RCC 7860 (cell line): ENCODE measurements around the gene OR2A12.
"Not testable (repeated sequence)": the region's sequence is repeated elsewhere in the genome, so short reads cannot be mapped to it uniquely, and the experiment has no call there.

Experiments
- DNase-seq: peaks from one replicate; pipeline ENCODE4 v3.0.0-alpha.2; 2015; ENCODE audit warnings: low spot score
- FAIRE-seq: peaks from 2 replicates; lab custom pipeline; 2012; peaks lifted over from hg19 to GRCh38; lab: Jason Lieb, UNC

The OR2A12 gene

DNA sequence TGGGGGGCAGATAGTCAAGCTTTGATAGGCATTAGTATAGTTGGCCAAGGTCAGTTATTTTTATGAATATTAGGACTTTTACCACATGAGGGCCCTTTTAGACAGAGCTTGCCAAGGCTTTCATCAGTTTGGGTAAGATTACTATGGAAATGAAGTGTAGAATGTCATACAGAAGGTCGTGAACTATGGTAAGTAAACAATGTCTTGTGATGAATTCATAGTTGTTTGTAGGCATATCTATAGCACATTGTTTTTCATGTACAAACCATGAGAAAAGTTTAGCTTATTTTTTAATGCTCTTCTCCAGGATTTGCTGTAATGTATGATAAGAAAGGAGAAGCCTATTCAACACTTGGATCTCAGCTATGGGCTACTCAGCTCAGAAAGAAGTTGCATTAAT lies 27.6 kb downstream of the OR2A12 start:
- no peak for DNase-seq
- FAIRE-seq: no peak

DNA sequence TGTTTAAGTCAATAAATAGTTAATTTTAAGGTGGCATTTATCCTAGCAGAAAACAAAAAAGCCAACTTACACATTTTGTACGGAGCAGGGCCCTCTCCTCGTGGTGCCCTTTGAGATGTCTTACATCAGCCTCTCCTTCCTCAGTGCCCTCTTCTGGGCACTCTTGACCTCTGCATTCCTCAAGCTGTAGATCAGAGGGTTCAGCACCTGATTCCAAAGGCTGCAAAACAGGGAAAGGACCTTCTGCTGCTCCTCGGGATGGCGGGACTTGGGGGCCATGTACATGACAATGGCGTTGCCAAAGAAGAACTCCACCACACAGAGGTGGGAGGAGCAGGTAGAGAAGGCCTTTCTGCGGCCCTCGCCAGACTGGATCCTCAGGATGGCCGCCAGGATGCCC lies 32.3 kb downstream of the OR2A12 start:
- no peak for DNase-seq
- no peak for FAIRE-seq

DNA sequence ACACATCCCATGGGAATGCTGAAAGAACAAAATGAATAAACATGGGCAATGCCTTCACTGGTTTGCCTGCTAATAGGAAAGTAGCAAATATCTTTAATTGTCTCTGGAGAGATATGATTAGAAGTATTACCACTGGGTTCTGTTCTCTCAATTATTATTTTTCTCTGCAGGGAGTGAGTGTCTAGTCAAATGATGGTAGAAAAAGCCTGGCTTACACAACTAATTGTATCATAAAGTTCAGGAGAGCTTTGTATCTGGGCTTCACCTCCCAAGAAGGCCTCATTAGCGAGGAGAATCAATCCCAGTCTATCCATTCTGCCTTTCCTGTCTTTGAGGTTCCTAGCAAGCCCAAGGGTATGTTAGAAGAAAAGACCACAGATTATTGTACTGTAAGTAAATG lies 36.8 kb downstream of the OR2A12 start, which contains the start of gene OR2A14:
TSS of gene OR2A14 (plus strand) at position 301 of the 400 bp plus-strand sequence. CDS start 5,937 bp downstream, outside the sequence.
- DNase-seq: no peak
- FAIRE-seq: no peak

DNA sequence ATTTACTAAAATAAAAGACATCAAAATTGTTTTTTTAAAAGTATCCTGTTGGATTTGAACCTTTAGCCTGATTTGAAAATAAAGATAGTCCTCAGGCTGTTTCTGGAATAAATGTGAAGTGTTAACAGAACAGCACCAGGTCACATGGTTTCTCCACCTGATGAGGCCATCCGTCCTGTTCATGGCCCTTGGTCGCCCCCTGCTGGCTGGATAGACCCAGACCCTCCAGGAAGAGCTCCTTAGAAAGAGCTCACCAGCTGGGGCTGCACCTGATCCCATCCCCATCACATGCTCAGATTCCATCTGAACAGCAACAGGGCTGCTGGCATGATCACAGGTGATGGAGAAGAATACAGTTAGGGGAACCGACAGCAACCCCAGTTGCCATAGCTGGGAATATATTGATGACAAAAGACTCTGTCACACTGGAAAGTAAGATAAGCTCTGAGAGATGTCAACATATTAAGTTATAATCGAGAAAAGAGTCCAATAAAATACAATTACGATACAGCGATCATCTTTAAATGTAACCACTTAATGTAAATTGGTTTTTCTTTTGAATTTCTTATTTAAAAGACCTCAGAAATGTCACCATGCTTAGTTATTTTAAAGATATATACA lies 41.7 kb downstream of the OR2A12 start:
- FAIRE-seq (peak; percentile 68), DNase-seq (peak; percentile 73)

DNA sequence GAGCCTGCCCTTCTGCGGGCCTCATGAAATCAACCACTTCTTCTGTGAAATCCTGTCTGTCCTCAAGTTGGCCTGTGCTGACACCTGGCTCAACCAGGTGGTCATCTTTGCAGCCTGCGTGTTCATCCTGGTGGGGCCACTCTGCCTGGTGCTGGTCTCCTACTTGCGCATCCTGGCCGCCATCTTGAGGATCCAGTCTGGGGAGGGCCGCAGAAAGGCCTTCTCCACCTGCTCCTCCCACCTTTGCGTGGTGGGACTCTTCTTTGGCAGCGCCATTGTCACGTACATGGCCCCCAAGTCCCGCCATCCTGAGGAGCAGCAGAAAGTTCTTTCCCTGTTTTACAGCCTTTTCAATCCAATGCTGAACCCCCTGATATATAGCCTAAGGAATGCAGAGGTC lies 43.5 kb downstream of the OR2A12 start:
- not testable (repeated sequence) for DNase-seq, FAIRE-seq

DNA sequence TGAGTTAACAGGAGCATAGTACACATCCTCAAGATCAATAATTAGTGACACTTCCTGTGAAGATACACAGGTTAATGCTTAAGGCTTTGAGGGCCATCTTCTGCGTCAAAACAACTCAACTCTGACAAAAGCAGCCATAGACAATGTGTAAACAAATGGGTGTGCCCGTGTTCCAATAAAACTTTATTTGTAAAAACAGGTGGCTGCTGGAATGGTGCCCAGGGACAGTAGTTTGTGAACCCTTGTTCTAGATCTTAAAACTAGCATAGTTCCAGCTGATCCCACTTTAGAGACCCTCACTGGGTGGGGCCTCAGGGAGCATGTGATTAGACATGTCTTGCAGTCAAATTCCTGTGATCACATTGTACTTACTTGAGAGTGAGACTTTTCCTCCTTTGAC lies 44.7 kb downstream of the OR2A12 start:
- FAIRE-seq: no peak
- DNase-seq: no peak

DNA sequence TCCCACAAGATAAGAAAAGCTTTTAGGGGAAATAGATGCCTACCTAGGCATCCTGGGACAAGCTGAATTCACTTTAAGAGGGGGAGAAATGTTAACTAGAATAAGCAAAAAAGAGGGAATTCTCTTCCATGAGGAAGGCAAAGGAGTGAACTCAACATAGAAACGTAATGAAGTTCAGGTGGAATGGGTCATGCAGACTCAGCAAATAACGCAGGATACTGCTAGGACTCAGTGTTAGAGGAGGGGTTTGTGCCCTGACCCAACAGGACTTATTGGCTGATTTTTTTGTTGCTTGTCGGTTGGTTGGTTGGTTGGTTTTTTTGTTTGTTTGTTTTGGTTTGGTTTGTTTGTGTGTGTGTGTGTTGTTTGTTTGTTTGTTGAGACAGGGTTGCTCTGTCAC lies 46.2 kb downstream of the OR2A12 start:
- FAIRE-seq: no peak
- no peak for DNase-seq

DNA sequence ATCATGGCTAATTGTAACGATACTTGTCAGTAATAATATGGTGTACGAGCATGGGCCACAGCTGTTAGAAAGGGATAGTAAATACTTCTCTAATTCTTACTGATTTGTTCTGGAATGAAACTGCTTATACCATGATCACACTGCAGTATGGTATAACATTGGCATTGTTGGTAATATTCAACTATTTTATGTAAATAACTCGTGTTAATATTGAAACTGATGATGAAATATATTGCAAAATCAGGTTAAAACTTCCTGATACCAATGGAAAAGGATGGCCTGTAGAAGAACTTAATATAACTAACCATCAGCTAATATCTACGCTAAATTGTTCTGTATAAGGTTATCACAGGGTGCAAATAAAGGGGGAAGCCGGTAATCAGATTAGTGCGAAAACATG lies 47.2 kb downstream of the OR2A12 start:
- no peak for FAIRE-seq

DNA sequence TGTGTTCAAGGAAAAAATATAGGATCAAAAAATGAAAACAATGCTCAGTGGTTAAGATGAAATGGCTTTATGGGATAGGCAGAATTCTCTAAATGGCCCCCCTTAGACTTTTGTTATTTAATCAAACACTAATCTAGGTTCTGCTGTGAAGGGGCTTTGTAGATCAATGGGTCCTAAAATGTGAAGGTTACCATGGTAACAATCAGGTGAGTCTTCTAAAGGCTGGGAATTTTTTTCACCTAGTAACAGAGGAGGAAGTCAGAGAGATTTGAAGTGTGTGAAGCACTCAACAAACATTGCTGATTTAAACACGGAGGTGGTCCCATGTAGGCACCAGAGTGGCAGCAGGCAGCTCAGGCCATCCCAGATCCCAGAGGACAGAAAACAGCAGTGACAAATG lies 48.0 kb downstream of the OR2A12 start:
- DNase-seq (no peak), FAIRE-seq (no peak)

More for the DNA sequence above, 47.2 kb downstream of the OR2A12 start:
- no peak for DNase-seq

DNA sequence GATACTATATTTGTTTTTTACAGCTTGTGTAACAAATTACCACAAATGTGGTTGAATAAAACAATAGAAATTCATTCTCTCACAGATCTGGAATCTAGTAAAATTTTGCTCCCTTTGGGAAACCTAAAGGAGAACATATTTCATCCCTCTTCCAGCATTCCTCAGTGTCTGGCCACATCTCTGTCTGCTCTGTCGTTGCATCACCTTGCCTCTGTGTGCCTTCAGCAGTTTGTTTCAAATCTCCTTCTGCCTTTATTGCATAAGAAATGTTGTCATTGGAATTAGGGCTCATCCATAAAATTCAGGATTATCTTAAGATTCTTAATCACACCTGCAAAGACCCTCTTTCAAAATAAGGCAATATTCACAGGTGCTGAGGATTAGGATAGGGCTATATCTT lies 51.4 kb downstream of the OR2A12 start:
- FAIRE-seq (no peak), DNase-seq (no peak)

DNA sequence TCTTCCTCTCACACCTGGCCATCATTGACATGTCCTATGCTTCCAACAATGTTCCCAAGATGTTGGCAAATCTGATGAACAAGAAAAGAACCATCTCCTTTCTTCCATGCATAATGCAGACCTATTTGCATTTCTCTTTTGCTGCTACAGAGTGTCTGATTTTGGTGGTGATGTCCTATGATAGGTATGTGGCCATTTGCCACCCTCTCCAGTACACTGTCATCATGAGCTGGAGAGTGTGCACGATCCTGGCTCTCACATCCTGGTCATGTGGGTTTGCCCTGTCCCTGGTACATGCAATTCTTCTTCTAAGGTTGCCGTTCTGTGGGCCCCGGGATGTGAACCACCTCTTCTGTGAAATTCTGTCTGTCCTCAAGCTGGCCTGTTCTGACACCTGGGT lies 56.1 kb downstream of the OR2A12 start:
- DNase-seq (no peak), FAIRE-seq (no peak)

DNA sequence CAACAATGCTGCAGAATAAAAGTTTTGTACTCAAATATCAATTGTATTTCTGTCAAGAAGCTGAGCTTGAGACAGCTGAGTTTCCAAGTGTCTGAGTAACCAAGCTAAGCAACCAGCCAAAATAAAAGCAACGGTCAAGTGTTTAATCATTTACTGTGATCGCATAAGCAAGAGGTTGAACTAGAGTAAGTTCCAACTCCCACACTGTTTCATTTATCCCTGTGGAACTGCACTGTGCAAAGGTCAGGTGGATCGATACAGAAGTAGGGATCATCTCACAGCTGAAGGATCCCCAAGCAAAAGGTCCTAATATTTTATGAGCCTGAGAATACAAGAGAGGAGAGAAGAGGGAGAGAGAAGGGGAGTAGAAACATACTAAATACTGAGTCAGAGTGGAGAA lies 58.3 kb downstream of the OR2A12 start:
- FAIRE-seq (no peak), DNase-seq (peak; percentile 24)

DNA sequence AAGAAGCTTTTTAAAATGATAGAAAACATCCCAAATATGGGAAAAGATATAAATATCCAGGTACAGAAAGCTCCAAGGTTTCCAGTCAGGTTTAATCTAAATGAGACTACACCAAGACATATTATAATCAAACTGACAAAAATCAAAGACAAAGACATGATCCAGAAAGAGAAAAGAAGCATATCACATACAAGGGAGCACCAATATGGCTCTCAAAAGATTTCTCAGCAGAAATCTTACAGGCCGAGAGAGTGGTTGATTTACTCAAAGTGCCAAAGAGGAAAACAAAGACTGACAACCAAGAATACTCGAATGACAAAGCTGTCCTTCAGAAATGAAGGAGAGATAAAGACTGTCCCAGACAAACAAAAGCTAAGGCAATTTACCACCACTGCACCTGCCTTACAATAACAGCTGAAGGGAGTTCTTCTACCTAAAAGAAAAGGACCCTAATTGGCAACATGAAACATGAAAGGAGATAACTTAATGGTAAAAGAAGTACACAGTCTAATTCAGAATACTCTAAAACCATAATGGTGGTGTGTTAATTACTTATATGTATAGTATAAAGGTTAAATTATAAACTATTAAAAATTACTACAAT lies 62.2 kb downstream of the OR2A12 start:
- no peak for FAIRE-seq
- DNase-seq: no peak
